SK-N-SH (cell line): Measurements from ENCODE around the gene GART. TPM values are rescaled to one million over a fixed set of nuclear protein-coding genes. Genes with fewer than 3 reads are reported as not detected.

ENCODE experiments used
- CTCF ChIA-PET: fragments of 300-600, 350-600 bp; formaldehyde crosslinking; extraction: SDS; loops from one replicate; lab custom pipeline; 2021; lab: Yijun Ruan, JAX
- POLR2A ChIA-PET: fragments of 350-600 bp; sonication (Branson Sonifier 250); formaldehyde crosslinking; extraction: SDS; loops from one replicate; lab custom pipeline; 2020; ENCODE audit warnings: antibody characterized with exemption, inconsistent platforms; lab: Yijun Ruan, JAX
- DNase-seq: peaks from one replicate; pipeline ENCODE4 v3.0.0; 2012
- H2AFZ ChIP-seq: fragments of 200-600 bp; sonication (generic); 2 replicates; pipeline ENCODE4 v1.8.1; 2016; ENCODE audit warnings: antibody characterized with exemption, mild to moderate bottlenecking, low read depth
- H3F3A ChIP-seq: fragments of 200-600 bp; sonication (generic); replicated peaks from 2 replicates; pipeline ENCODE3; 2016; ENCODE audit warnings: antibody characterized with exemption, mild to moderate bottlenecking; ENCODE audit not compliant: insufficient read depth
- H3K27ac ChIP-seq, 2 experiments: fragments of 200-500 bp in 1 of 2; fragments of 200-600 bp in 1 of 2; sonication (Bioruptor generic) in 1 of 2; sonication (generic), shearing (Covaris generic) in 1 of 2; 2 replicates each; pipeline versions ENCODE4 v1.5.1 to v1.6.1; 2014 to 2016; ENCODE audit warnings: low read depth in 2 of 2, inconsistent platforms in 1 of 2, low read length in 1 of 2, mild to moderate bottlenecking in 1 of 2, mixed read lengths in 1 of 2
- H3K27me3 ChIP-seq: fragments of 200-600 bp; sonication (generic), shearing (Covaris generic); 2 replicates; pipeline ENCODE4 v1.6.1; 2016; ENCODE audit warnings: mixed run types; ENCODE audit not compliant: insufficient read depth
- H3K36me3 ChIP-seq, 2 experiments: fragments of 200-500 bp in 1 of 2; fragments of 200-600 bp in 1 of 2; sonication (Bioruptor generic) in 1 of 2; sonication (generic) in 1 of 2; replicated peaks in 1 of 2; 2 replicates each; pipeline versions ENCODE3 to v1.5.1; 2014 to 2016; ENCODE audit warnings: low read length in 1 of 2, mild to moderate bottlenecking in 1 of 2; ENCODE audit not compliant: insufficient read depth in 2 of 2, control insufficient read depth in 1 of 2
- H3K4me1 ChIP-seq, 2 experiments: fragments of 200-500 bp in 1 of 2; fragments of 200-600 bp in 1 of 2; sonication (Bioruptor generic) in 1 of 2; sonication (generic), shearing (Covaris generic) in 1 of 2; 2 replicates each; pipeline versions ENCODE4 v1.5.1 to v1.6.1; 2014 to 2016; ENCODE audit warnings: low read depth in 1 of 2, low read length in 1 of 2, mixed run types in 1 of 2; ENCODE audit not compliant: insufficient read depth in 2 of 2, control insufficient read depth in 1 of 2
- H3K4me2 ChIP-seq: fragments of 200-600 bp; sonication (generic), shearing (Covaris generic); 2 replicates; pipeline ENCODE4 v1.6.1; 2017; ENCODE audit warnings: mixed run types
- H3K4me3 ChIP-seq, 2 experiments: fragments of 200-500 bp in 1 of 2; fragments of 200-600 bp in 1 of 2; sonication (Bioruptor generic) in 1 of 2; sonication (generic), shearing (Covaris generic) in 1 of 2; 2 replicates each; pipeline versions ENCODE4 v1.5.1 to v1.8.1; 2014 to 2016; ENCODE audit warnings: low read depth in 2 of 2, inconsistent platforms in 1 of 2, low read length in 1 of 2, mild to moderate bottlenecking in 1 of 2, mixed read lengths in 1 of 2, moderate library complexity in 1 of 2
- H3K79me2 ChIP-seq: fragments of 200-600 bp; sonication (generic); 2 replicates; pipeline ENCODE4 v1.8.1; 2017; ENCODE audit warnings: mild to moderate bottlenecking; ENCODE audit not compliant: insufficient read depth
- H3K9ac ChIP-seq: fragments of 200-600 bp; sonication (generic); 2 replicates; pipeline ENCODE4 v1.6.1; 2017; ENCODE audit warnings: mixed run types
- H3K9me2 ChIP-seq: fragments of 200-600 bp; sonication (generic); 2 replicates; pipeline ENCODE4 v1.6.1; 2017; ENCODE audit warnings: mixed run types
- H3K9me3 ChIP-seq: fragments of 200-600 bp; sonication (generic); 2 replicates; pipeline ENCODE4 v1.6.1; 2017; ENCODE audit warnings: mixed run types, mild to moderate bottlenecking, moderate library complexity
- H4K20me1 ChIP-seq: fragments of 200-600 bp; sonication (generic); 2 replicates; pipeline ENCODE4 v1.6.1; 2017; ENCODE audit warnings: mild to moderate bottlenecking, mixed run types; ENCODE audit not compliant: insufficient read depth
- CTCF ChIP-seq: fragments of 200-600 bp; sonication (generic); IDR thresholded peaks from 2 replicates; pipeline ENCODE4 v1.6.1; 2017; ENCODE audit warnings: antibody characterized with exemption, mild to moderate bottlenecking, moderate library complexity
- ELF1 ChIP-seq: IDR thresholded peaks from 2 replicates; pipeline ENCODE4 v1.4.0; 2012
- EZH2phosphoT487 ChIP-seq: fragments of 200-600 bp; sonication (generic); IDR thresholded peaks from 2 replicates; pipeline ENCODE4 v1.6.1; 2017; ENCODE audit warnings: low read depth, mixed run types, mild to moderate bottlenecking, antibody characterized with exemption, moderate library complexity, borderline replicate concordance
- FOSL2 ChIP-seq: IDR thresholded peaks from 2 replicates; pipeline ENCODE4 v1.4.0; 2012; ENCODE audit warnings: low read depth, mild to moderate bottlenecking, moderate library complexity, borderline replicate concordance
- FOXJ3 ChIP-seq: sonication (generic); formaldehyde crosslinking; IDR thresholded peaks from 2 replicates; pipeline ENCODE4 v1.5.1; 2020; ENCODE audit warnings: mild to moderate bottlenecking, missing genetic modification reagents
- GABPA ChIP-seq: IDR thresholded peaks from 2 replicates; pipeline ENCODE4 v1.4.0; 2012; ENCODE audit warnings: low read depth, mild to moderate bottlenecking
- MEF2A ChIP-seq: IDR thresholded peaks from 2 replicates; pipeline ENCODE4 v1.4.0; 2012; ENCODE audit warnings: low read depth, borderline replicate concordance
- NRF1 ChIP-seq: IDR thresholded peaks from 2 replicates; pipeline ENCODE4 v1.6.1; 2012; ENCODE audit warnings: low read depth, mild to moderate bottlenecking, low read length
- RAD21 ChIP-seq: IDR thresholded peaks from 2 replicates; pipeline ENCODE4 v1.6.1; 2012; ENCODE audit warnings: mild to moderate bottlenecking, low read length
- RCOR1 ChIP-seq: fragments of 150-350 bp; IDR thresholded peaks from 2 replicates; pipeline ENCODE4 v1.6.1; 2017; ENCODE audit warnings: antibody characterized with exemption, low read length
- SIN3A ChIP-seq: IDR thresholded peaks from 2 replicates; pipeline ENCODE4 v1.6.1; 2012; ENCODE audit warnings: low read depth, mild to moderate bottlenecking, low read length, moderate library complexity, borderline replicate concordance
- SMC3 ChIP-seq: IDR thresholded peaks from 2 replicates; pipeline ENCODE4 v1.6.1; 2012; ENCODE audit warnings: low read depth, low read length, improper control_type of control experiment
- TAF1 ChIP-seq: IDR thresholded peaks from 2 replicates; pipeline ENCODE4 v1.6.1; 2012; ENCODE audit warnings: low read depth, mild to moderate bottlenecking, low read length, moderate library complexity, borderline replicate concordance
- TEAD4 ChIP-seq: IDR thresholded peaks from 2 replicates; pipeline ENCODE4 v1.4.0; 2012; ENCODE audit warnings: mild to moderate bottlenecking, borderline replicate concordance; ENCODE audit not compliant: insufficient read depth
- ZBTB33 ChIP-seq: IDR thresholded peaks from 2 replicates; pipeline ENCODE4 v1.4.0; 2012; ENCODE audit warnings: low read depth, borderline replicate concordance
- WGBS: methylation state at CpG from one replicate; pipeline ENCODE4 v1.1.6; 2017; ENCODE audit warnings: low lambda C conversion rate; 5-methylcytosine and 5-hydroxymethylcytosine counted together
- polyA plus RNA-seq, 3 experiments: library from polyadenylated mRNA; depleted of rRNA; stranded (reverse); fragments of >200 nt; gene quantifications; 2 replicates each; pipeline ENCODE4 v1.2.3, GENCODE V29; 2012
- TF ChIP-seq, protein P1 (sequence below): IDR thresholded peaks from 2 replicates; pipeline ENCODE4 v1.4.0; 2012; ENCODE audit warnings: low read depth, borderline replicate concordance
- TF ChIP-seq, protein P2 (sequence below): fragments of 150-350 bp; IDR thresholded peaks from 2 replicates; pipeline ENCODE4 v1.6.1; 2017; ENCODE audit warnings: antibody characterized with exemption, low read length, low read depth, borderline replicate concordance
- TF ChIP-seq, protein P3 (sequence below): IDR thresholded peaks from 2 replicates; pipeline ENCODE4; 2012

The GART gene
- polyA plus RNA-seq, 1 of the 3 experiments (the other 2 are of a cell fraction), result 17.3 TPM

DNA sequence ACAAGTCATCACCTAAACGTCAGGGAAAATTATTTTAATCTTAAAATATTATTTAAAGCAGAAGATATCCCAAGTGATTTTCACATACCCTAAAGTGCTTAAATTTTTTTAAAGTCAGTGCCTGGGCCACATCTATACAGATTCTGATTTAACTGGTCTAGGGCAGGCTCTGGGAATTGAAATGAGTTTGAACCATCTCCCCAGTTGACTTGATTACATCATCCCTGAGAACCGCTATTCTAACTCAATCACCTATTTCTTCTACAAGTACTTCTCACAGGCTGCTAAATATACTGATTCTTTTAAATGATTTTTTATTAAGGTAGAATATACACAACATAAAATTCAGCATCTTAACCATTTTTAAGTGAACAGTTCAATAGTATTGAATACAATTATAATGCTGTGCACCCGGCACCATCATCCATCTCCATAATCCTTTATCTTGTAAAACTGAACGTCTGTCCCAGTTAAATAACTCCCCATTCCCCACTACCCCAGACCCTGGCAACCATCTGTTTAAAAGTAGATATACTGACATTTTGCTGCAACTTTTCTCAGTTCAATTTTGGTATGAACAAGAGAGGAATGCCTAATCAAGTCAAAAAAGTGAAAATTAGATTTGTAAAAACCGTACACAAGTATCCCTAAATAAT lies 19.5 kb downstream of the GART start:
- Histone ChIP-seq H2AFZ (no peak overlapping the region), H4K20me1 (no peaks in the 10 kb centered on the region), H3K4me3 (no peak overlapping the region), H3K27me3 (no peaks in the 10 kb centered on the region), H3K79me2 (no peaks in the 10 kb centered on the region), H3K9me3 (no peaks in the 10 kb centered on the region), H3K4me2 (no peak overlapping the region)
- POLR2A ChIA-PET, result no interaction called here
- TF ChIP-seq NRF1 (no peak), CTCF (no peak), ELF1 (no peak), RCOR1 (no peak), FOXJ3 (CRISPR knock-in tag) (no peak), MEF2A (no peak), SMC3 (no peak), RAD21 (no peak), EZH2phosphoT487 (no peak), ZBTB33 (no peak), SIN3A (no peak), FOSL2 (no peak), TAF1 (no peak), GABPA (no peak), TEAD4 (no peak)
- TF ChIP-seq, protein P1, sequence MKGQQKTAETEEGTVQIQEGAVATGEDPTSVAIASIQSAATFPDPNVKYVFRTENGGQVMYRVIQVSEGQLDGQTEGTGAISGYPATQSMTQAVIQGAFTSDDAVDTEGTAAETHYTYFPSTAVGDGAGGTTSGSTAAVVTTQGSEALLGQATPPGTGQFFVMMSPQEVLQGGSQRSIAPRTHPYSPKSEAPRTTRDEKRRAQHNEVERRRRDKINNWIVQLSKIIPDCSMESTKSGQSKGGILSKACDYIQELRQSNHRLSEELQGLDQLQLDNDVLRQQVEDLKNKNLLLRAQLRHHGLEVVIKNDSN, result no peak
- TF ChIP-seq, protein P2, sequence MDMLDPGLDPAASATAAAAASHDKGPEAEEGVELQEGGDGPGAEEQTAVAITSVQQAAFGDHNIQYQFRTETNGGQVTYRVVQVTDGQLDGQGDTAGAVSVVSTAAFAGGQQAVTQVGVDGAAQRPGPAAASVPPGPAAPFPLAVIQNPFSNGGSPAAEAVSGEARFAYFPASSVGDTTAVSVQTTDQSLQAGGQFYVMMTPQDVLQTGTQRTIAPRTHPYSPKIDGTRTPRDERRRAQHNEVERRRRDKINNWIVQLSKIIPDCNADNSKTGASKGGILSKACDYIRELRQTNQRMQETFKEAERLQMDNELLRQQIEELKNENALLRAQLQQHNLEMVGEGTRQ, result no peak
- TF ChIP-seq, protein P3, sequence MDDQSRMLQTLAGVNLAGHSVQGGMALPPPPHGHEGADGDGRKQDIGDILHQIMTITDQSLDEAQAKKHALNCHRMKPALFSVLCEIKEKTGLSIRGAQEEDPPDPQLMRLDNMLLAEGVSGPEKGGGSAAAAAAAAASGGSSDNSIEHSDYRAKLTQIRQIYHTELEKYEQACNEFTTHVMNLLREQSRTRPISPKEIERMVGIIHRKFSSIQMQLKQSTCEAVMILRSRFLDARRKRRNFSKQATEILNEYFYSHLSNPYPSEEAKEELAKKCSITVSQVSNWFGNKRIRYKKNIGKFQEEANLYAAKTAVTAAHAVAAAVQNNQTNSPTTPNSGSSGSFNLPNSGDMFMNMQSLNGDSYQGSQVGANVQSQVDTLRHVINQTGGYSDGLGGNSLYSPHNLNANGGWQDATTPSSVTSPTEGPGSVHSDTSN, result no peak
- TF ChIP-seq, all 33 proteins: peak for 0
- Histone ChIP-seq H3K9ac (no peak overlapping the region), H3F3A (peaks cover 12% of the 10 kb centered on the region), H3K27ac (no peak overlapping the region), H3K9me2 (no peaks in the 10 kb centered on the region), H3K36me3 (peaks cover 52 to 66% of the 10 kb centered on the region in 2 experiments), H3K4me1 (no peaks in the 10 kb centered on the region)
- DNase-seq, result no peak
- CTCF ChIA-PET, result no interaction called here
- WGBS, result 94% methylated on average over 5 of the region's 5 CpGs
